Stomach (tissue), 4 donors: Measurements from ENCODE around the gene TULP3.

Experiments used
- CTCF ChIP-seq, 7 experiments: fragments of 450-650 bp in 4 of 7; fragments of 200-600 bp in 3 of 7; sonication (generic) in 3 of 7; IDR thresholded peaks; one replicate each; pipeline ENCODE4 v1.5.1; 2016 to 2019; ENCODE audit warnings: antibody characterized with exemption in 7 of 7, control low read depth in 2 of 7, mild to moderate bottlenecking in 1 of 7
- POLR2A ChIP-seq, 4 donors: fragments of 450-650 bp; IDR thresholded peaks; one replicate each; pipeline ENCODE4 v1.6.1; 2016; ENCODE audit warnings: antibody characterized with exemption in 4 of 4, control low read depth in 2 of 4, mild to moderate bottlenecking in 1 of 4, moderate library complexity in 1 of 4

GRCh38 chr12:2922329-2922728 lies 31.6 kb downstream of the TULP3 start:
- TF ChIP-seq CTCF (IDR thresholded peaks at IDR 0.05) (no peak), POLR2A (IDR thresholded peaks at IDR 0.05) (no peak)
